ENCODE measurements around the gene KCNAB1. TPM values are rescaled to one million over a fixed set of nuclear protein-coding genes. Genes with fewer than 3 reads are reported as not detected.

The KCNAB1 gene
- total RNA-seq, 4 donors from 2014 or later, result 0.38 to 1.5 (median 0.49) TPM

GRCh38 chr3:156395961-156396710 lies 275.8 kb downstream of the KCNAB1 start:
- DNase-seq (ENCODE audit: low spot score in 2 of 2), result no peak
- H3K4me1 ChIP-seq, result no peaks in the 10 kb centered on the region
- no peaks in the 10 kb centered on the region for H3K9me3 ChIP-seq
- H3K27ac ChIP-seq, result no peak overlapping the region
- no peaks in the 10 kb centered on the region for H3K36me3 ChIP-seq
- H3K4me3 ChIP-seq, result no peak overlapping the region
- WGBS, result 89% methylated on average over 4 of the region's 4 CpGs
- TF ChIP-seq POLR2A (IDR thresholded peaks at IDR 0.05), result no peak
- no peak for TF ChIP-seq POLR2AphosphoS5 (IDR thresholded peaks at IDR 0.05)
- TF ChIP-seq CTCF (IDR thresholded peaks at IDR 0.05), result no peak
- no peak for TF ChIP-seq EP300 (IDR thresholded peaks at IDR 0.05)
- no peaks in the 10 kb centered on the region for H3K27me3 ChIP-seq

GRCh38 chr3:156396851-156397250 lies 276.5 kb downstream of the KCNAB1 start:
- no peak overlapping the region for H3K4me3 ChIP-seq
- 62% methylated on average over 4 of the region's 4 CpGs for WGBS
- no peak for DNase-seq (ENCODE audit: low spot score in 2 of 2)

GRCh38 chr3:156397534-156397933 lies 277.2 kb downstream of the KCNAB1 start:
- Histone ChIP-seq H3K9me3 (no peaks in the 10 kb centered on the region), H3K36me3 (no peaks in the 10 kb centered on the region), H3K27me3 (no peaks in the 10 kb centered on the region), H3K4me1 (no peaks in the 10 kb centered on the region), H3K4me3 (no peak overlapping the region), H3K27ac (no peak overlapping the region)
- TF ChIP-seq POLR2AphosphoS5 (IDR thresholded peaks at IDR 0.05) (no peak), EP300 (IDR thresholded peaks at IDR 0.05) (no peak), POLR2A (IDR thresholded peaks at IDR 0.05) (no peak), CTCF (IDR thresholded peaks at IDR 0.05) (no peak)
- DNase-seq (ENCODE audit: low spot score in 2 of 2), result no peak

More at GRCh38 chr3:156396851-156397250, 276.5 kb downstream of the KCNAB1 start:
- no peaks in the 10 kb centered on the region for H3K36me3 ChIP-seq
- H3K27me3 ChIP-seq, result no peaks in the 10 kb centered on the region
- H3K9me3 ChIP-seq, result no peaks in the 10 kb centered on the region
- no peaks in the 10 kb centered on the region for H3K4me1 ChIP-seq
- H3K27ac ChIP-seq, result no peak overlapping the region
- TF ChIP-seq EP300 (IDR thresholded peaks at IDR 0.05) (no peak), POLR2AphosphoS5 (IDR thresholded peaks at IDR 0.05) (no peak), CTCF (IDR thresholded peaks at IDR 0.05) (no peak), POLR2A (IDR thresholded peaks at IDR 0.05) (no peak)

- DNase-seq (ENCODE audit: low spot score in 2 of 2), result no peak
- Histone ChIP-seq H3K27ac (no peak overlapping the region), H3K4me3 (no peak overlapping the region), H3K4me1 (no peaks in the 10 kb centered on the region), H3K36me3 (no peaks in the 10 kb centered on the region), H3K27me3 (no peaks in the 10 kb centered on the region), H3K9me3 (no peaks in the 10 kb centered on the region)
- WGBS, result 71% methylated on average over 2 of the region's 2 CpGs
- TF ChIP-seq POLR2A (IDR thresholded peaks at IDR 0.05) (no peak), POLR2AphosphoS5 (IDR thresholded peaks at IDR 0.05) (no peak), EP300 (IDR thresholded peaks at IDR 0.05) (no peak)
Measured at GRCh38 chr3:156400062-156400461, 279.7 kb downstream of the KCNAB1 start.

- H3K4me1 ChIP-seq, result no peaks in the 10 kb centered on the region
Measured at GRCh38 chr3:156400735-156401134, 280.4 kb downstream of the KCNAB1 start.

More at GRCh38 chr3:156400735-156401134, 280.4 kb downstream of the KCNAB1 start:
- no peaks in the 10 kb centered on the region for H3K9me3 ChIP-seq
- no peaks in the 10 kb centered on the region for H3K27me3 ChIP-seq
- DNase-seq (ENCODE audit: low spot score in 2 of 2), result no peak
- H3K27ac ChIP-seq, result no peak overlapping the region
- no peak for TF ChIP-seq EP300 (IDR thresholded peaks at IDR 0.05)
- no peak for TF ChIP-seq POLR2A (IDR thresholded peaks at IDR 0.05)
- no peak for TF ChIP-seq POLR2AphosphoS5 (IDR thresholded peaks at IDR 0.05)
- TF ChIP-seq CTCF (IDR thresholded peaks at IDR 0.05), result no peak
- no peaks in the 10 kb centered on the region for H3K36me3 ChIP-seq
- WGBS, result 93% methylated on average over 1 of the region's 1 CpG
- no peak overlapping the region for H3K4me3 ChIP-seq

All from suprapubic skin (tissue), 4 donors.